GM12878 (cell line): ENCODE data around the gene MSRB1.

Source experiments
- CBX5 ChIP-seq: sonication (generic); IDR thresholded peaks from 2 replicates; pipeline ENCODE4 v1.6.1; 2016; ENCODE audit warnings: low read depth, moderate library complexity, mild to moderate bottlenecking, inconsistent platforms
- EZH2 ChIP-seq: IDR thresholded peaks from 2 replicates; pipeline ENCODE4 v1.6.1; 2012; ENCODE audit warnings: low read depth, mild to moderate bottlenecking, control low read depth, inconsistent platforms, low read length, borderline replicate concordance; ENCODE audit not compliant: control insufficient read depth
- NKRF ChIP-seq: fragments of 450-650 bp; conservative IDR thresholded peaks from 2 replicates; pipeline ENCODE4 v1.6.1; 2017; ENCODE audit warnings: mild to moderate bottlenecking, moderate library complexity
- SUZ12 ChIP-seq: fragments of 200-600 bp; sonication (generic); IDR thresholded peaks from one replicate; pipeline ENCODE4 v1.6.1; 2018; ENCODE audit warnings: antibody characterized with exemption, mild to moderate bottlenecking; ENCODE audit not compliant: unreplicated experiment

- no peak for TF ChIP-seq NKRF
- TF ChIP-seq CBX5 = no peak
- no peak for TF ChIP-seq EZH2
- no peak for TF ChIP-seq SUZ12
Observed at GRCh38 chr16:1890708-1891050, 52.3 kb downstream of the MSRB1 start.
